Peyer's patch (tissue), 4 donors: ENCODE measurements around the gene MARK4.

ENCODE experiments used
- POLR2A ChIP-seq, 2 donors: fragments of 450-650 bp; IDR thresholded peaks; one replicate each; pipeline ENCODE4 v1.5.1; 2017; ENCODE audit warnings: antibody characterized with exemption in 2 of 2, mild to moderate bottlenecking in 2 of 2, moderate library complexity in 2 of 2
- TF ChIP-seq, protein P1 (sequence below), 6 experiments: fragments of 450-650 bp in 4 of 6; fragments of 200-600 bp in 2 of 6; sonication (generic) in 1 of 6; IDR thresholded peaks; one replicate each; pipeline ENCODE4 v1.5.1; 2017 to 2019; ENCODE audit warnings: antibody characterized with exemption in 6 of 6, mild to moderate bottlenecking in 3 of 6, moderate library complexity in 1 of 6

GRCh38 chr19:45265375-45265774, 14.3 kb downstream of the MARK4 start:
- TF ChIP-seq, protein P1, sequence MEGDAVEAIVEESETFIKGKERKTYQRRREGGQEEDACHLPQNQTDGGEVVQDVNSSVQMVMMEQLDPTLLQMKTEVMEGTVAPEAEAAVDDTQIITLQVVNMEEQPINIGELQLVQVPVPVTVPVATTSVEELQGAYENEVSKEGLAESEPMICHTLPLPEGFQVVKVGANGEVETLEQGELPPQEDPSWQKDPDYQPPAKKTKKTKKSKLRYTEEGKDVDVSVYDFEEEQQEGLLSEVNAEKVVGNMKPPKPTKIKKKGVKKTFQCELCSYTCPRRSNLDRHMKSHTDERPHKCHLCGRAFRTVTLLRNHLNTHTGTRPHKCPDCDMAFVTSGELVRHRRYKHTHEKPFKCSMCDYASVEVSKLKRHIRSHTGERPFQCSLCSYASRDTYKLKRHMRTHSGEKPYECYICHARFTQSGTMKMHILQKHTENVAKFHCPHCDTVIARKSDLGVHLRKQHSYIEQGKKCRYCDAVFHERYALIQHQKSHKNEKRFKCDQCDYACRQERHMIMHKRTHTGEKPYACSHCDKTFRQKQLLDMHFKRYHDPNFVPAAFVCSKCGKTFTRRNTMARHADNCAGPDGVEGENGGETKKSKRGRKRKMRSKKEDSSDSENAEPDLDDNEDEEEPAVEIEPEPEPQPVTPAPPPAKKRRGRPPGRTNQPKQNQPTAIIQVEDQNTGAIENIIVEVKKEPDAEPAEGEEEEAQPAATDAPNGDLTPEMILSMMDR (IDR thresholded peaks at IDR 0.05): no peak
- no peak for TF ChIP-seq POLR2A (IDR thresholded peaks at IDR 0.05)
